ENCODE results near the gene SVIP.

DNA sequence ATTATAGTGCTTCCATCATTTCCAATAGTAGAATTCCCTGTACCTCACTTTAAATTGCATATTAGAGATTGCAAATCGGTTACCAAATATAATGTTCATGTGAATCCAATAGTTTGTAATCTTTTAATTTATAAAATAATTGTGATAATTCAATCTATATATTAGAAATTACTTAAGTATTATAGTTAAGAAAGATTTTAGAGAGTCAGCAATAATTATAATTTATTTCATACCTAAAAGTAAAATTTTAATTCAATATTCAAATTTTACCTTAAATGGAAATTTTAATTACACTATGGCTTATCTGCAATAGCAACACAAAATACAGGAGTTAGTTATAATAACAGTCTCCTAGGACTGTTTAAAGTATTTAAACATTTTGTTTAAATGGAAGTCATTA, 17.1 kb upstream of the SVIP start:
- TF ChIP-seq CTCF (IDR thresholded peaks at IDR 0.05; ENCODE audit: borderline replicate concordance, extremely low read depth, low read length, poor library complexity, severe bottlenecking) (no peak), EZH2 (IDR thresholded peaks at IDR 0.05; ENCODE audit: borderline replicate concordance, low read depth, low read length, severe bottlenecking) (no peak)

Data from DND-41 (cell line).